Prostate gland (tissue), 2 donors: ENCODE results near the gene EFNB3. TPM values are rescaled to one million over a fixed set of nuclear protein-coding genes. Genes with fewer than 3 reads are reported as not detected.
A peak's percentile ranks its signal among the peaks of the same experiment; 100 is the strongest.

Source experiments
- DNase-seq: peaks from one replicate; pipeline ENCODE4 v3.0.0-alpha.2; 2019; ENCODE audit warnings: low spot score
- H3K27ac ChIP-seq, 2 donors: fragments of 200-600 bp; sonication (generic); 2 replicates each; pipeline ENCODE4 v1.5.1; 2017 to 2019
- H3K27me3 ChIP-seq: fragments of 200-600 bp; sonication (generic); replicated peaks from 2 replicates; pipeline ENCODE4 v1.5.1; 2019; ENCODE audit not compliant: insufficient read depth
- H3K36me3 ChIP-seq, 2 donors: fragments of 200-600 bp; sonication (generic); 1 replicate in 1 of 2; 2 replicates in 1 of 2; pipeline versions ENCODE4 v1.5.1 to v1.8.1; 2017 to 2019
- H3K4me1 ChIP-seq: fragments of 200-600 bp; sonication (generic); replicated peaks from 2 replicates; pipeline ENCODE4 v1.5.1; 2019
- H3K4me3 ChIP-seq, 2 donors: fragments of 200-600 bp; sonication (generic); 2 replicates each; pipeline ENCODE4 v1.5.1; 2017 to 2019
- H3K9me3 ChIP-seq: fragments of 200-600 bp; sonication (generic); 2 replicates; pipeline ENCODE4 v1.5.1; 2017
- POLR2A ChIP-seq: fragments of 450-650 bp; IDR thresholded peaks from one replicate; pipeline ENCODE4 v1.6.1; 2016; ENCODE audit warnings: antibody characterized with exemption, mild to moderate bottlenecking
- POLR2AphosphoS5 ChIP-seq: sonication (generic); formaldehyde crosslinking; IDR thresholded peaks from one replicate; pipeline ENCODE4 v1.6.1; 2017; ENCODE audit warnings: antibody characterized with exemption
- WGBS: methylation state at CpG from one replicate; pipeline ENCODE4 v1.1.5; 2018; 5-methylcytosine and 5-hydroxymethylcytosine counted together
- intact Hi-C: fragments of 100-400 bp; cut with DNase I; formaldehyde crosslinking; loops from one replicate; pipeline ENCODE4 v1.14.2; 2022
- total RNA-seq, 2 donors: library from RNA; depleted of rRNA; stranded (reverse); fragments of >200 nt; gene quantifications; one replicate each; pipeline ENCODE4 v1.1.0, GENCODE V29; 2016
- TF ChIP-seq, protein P1 (sequence below), 4 experiments: fragments of 200-600 bp in 2 of 4; fragments of 450-650 bp in 2 of 4; sonication (generic) in 2 of 4; IDR thresholded peaks; 1 replicate in 3 of 4; 2 replicates in 1 of 4; pipeline ENCODE4 v1.5.1; 2016 to 2019; ENCODE audit warnings: antibody characterized with exemption in 4 of 4, mild to moderate bottlenecking in 2 of 4, moderate library complexity in 2 of 4

The EFNB3 gene
- total RNA-seq, 2 donors from 2014 or later: 3.0 to 5.5 TPM

GRCh38 chr17:7705269-7706255 is 560 bp downstream of the EFNB3 start:
- Histone ChIP-seq H3K9me3 (no peaks in the 10 kb centered on the region), H3K27ac (no peak overlapping the region), H3K36me3 (peaks cover 0 to 7% of the 10 kb centered on the region in 2 donors), H3K4me1 (peaks cover 7% of the 10 kb centered on the region), H3K27me3 (no peaks in the 10 kb centered on the region), H3K4me3 (peak overlapping the region; percentile 28 to 45)
- WGBS: 8% methylated on average over 33 of the region's 50 CpGs
- intact Hi-C loops: no loop called here
- DNase-seq: no peak
- TF ChIP-seq, protein P1, sequence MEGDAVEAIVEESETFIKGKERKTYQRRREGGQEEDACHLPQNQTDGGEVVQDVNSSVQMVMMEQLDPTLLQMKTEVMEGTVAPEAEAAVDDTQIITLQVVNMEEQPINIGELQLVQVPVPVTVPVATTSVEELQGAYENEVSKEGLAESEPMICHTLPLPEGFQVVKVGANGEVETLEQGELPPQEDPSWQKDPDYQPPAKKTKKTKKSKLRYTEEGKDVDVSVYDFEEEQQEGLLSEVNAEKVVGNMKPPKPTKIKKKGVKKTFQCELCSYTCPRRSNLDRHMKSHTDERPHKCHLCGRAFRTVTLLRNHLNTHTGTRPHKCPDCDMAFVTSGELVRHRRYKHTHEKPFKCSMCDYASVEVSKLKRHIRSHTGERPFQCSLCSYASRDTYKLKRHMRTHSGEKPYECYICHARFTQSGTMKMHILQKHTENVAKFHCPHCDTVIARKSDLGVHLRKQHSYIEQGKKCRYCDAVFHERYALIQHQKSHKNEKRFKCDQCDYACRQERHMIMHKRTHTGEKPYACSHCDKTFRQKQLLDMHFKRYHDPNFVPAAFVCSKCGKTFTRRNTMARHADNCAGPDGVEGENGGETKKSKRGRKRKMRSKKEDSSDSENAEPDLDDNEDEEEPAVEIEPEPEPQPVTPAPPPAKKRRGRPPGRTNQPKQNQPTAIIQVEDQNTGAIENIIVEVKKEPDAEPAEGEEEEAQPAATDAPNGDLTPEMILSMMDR (IDR thresholded peaks at IDR 0.05): no peak
- TF ChIP-seq POLR2AphosphoS5 (no peak), POLR2A (no peak)

DNA sequence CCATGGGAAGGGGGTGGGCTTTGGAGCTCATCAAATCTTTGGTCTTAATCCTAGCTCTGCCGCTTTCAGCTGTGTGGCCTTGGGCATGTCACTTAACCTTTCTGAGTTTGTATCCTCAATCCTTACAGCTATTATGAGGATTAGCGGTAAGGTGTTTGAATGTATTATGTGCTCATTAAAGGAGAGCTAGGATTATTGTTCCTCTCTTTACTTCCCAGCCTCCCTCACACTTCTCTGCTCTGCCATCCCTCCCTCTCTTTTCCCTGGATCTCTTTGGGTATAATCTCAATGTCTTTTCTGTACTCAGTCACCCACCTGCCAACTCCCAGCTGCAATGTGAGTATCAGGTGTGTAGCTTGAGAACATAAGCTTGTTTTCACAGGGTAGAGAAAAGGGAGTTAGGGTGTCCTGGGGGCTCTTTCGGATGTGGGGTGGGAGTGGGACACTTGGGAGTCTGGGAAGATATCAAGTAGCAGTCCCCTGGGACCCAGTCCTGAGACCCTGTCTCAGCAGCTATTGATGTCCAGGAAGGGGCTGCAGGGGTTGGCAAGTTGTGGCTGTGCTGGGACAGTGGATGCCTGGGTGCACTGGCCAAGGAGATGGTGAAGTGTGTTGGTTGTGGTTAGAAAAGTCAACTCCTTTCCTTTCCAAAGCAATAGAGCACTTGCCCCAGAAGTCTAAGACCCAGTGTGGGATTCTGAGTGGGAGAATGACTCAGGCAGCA is 1.8 kb downstream of the EFNB3 start:
- Histone ChIP-seq H3K27me3 (no peaks in the 10 kb centered on the region), H3K9me3 (no peaks in the 10 kb centered on the region), H3K4me3 (no peak overlapping the region), H3K36me3 (peaks cover 0 to 1% of the 10 kb centered on the region in 2 donors), H3K4me1 (peaks cover 7% of the 10 kb centered on the region), H3K27ac (no peak overlapping the region)
- intact Hi-C loops: no loop called here
- DNase-seq: no peak
- TF ChIP-seq POLR2AphosphoS5: no peak
- TF ChIP-seq POLR2A: no peak
- TF ChIP-seq, protein P1 (IDR thresholded peaks at IDR 0.05): no peak
- 92% methylated on average over 3 of the region's 3 CpGs for WGBS

- no peaks in the 10 kb centered on the region for H3K27me3 ChIP-seq
- no peaks in the 10 kb centered on the region for H3K36me3 ChIP-seq
- H3K4me3 ChIP-seq: no peak overlapping the region
- peaks cover 7% of the 10 kb centered on the region for H3K4me1 ChIP-seq
- WGBS: 87% methylated on average over 9 of the region's 9 CpGs
- no peak for TF ChIP-seq POLR2AphosphoS5
- no peak for TF ChIP-seq POLR2A
- TF ChIP-seq, protein P1 (IDR thresholded peaks at IDR 0.05): no peak
- H3K9me3 ChIP-seq: no peaks in the 10 kb centered on the region
- intact Hi-C loops: no loop called here
- DNase-seq: no peak
- no peak overlapping the region for H3K27ac ChIP-seq
Measured at GRCh38 chr17:7707446-7707845, 2.4 kb downstream of the EFNB3 start.

DNA sequence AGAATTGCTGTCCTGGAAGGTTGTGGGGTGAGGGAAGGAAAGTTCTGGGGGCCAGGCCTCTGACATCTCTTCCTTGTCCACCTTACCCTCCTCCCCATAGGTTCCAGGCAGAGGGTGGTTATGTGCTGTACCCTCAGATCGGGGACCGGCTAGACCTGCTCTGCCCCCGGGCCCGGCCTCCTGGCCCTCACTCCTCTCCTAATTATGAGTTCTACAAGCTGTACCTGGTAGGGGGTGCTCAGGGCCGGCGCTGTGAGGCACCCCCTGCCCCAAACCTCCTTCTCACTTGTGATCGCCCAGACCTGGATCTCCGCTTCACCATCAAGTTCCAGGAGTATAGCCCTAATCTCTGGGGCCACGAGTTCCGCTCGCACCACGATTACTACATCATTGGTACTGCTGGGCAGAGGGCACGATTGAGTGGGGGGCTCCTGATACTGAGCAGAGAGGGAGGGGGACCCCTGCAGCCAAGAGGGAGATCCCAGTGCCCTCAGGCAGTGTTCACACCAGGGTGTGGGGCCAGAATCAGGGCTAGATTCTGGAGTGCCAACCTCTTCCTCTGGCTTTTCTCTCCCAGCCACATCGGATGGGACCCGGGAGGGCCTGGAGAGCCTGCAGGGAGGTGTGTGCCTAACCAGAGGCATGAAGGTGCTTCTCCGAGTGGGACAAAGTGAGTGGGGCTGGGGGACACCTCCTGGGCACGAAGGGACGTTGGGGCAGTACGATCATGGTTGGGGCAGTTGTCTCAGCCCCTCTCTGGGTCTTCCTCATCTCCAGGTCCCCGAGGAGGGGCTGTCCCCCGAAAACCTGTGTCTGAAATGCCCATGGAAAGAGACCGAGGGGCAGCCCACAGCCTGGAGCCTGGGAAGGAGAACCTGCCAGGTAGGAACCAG is 3.1 kb downstream of the EFNB3 start:
- Histone ChIP-seq H3K4me1 (peaks cover 7% of the 10 kb centered on the region), H3K27ac (no peak overlapping the region), H3K36me3 (no peaks in the 10 kb centered on the region), H3K4me3 (no peak overlapping the region), H3K9me3 (no peaks in the 10 kb centered on the region), H3K27me3 (no peaks in the 10 kb centered on the region)
- no peak for DNase-seq
- WGBS: 88% methylated on average over 22 of the region's 22 CpGs
- TF ChIP-seq, protein P1 (IDR thresholded peaks at IDR 0.05): no peak
- no peak for TF ChIP-seq POLR2A
- no peak for TF ChIP-seq POLR2AphosphoS5
- intact Hi-C loops: no loop called here
